AG04449 (cell line): ENCODE data around the gene PIK3R3.

Source experiments
- CTCF ChIA-PET: fragments of 350-600 bp; formaldehyde crosslinking; extraction: SDS; loops from one replicate; lab custom pipeline; 2021; ENCODE audit warnings: antibody characterized with exemption; lab: Yijun Ruan, JAX
- POLR2A ChIA-PET: fragments of 400-600, 350-600 bp; formaldehyde crosslinking; extraction: SDS; loops from one replicate; lab custom pipeline; 2020; ENCODE audit warnings: antibody characterized with exemption, inconsistent platforms; lab: Yijun Ruan, JAX
- DNase-seq: peaks from one replicate; pipeline ENCODE4 v3.0.0-alpha.2; 2010; ENCODE audit warnings: low read depth, low spot score
- H3K4me3 ChIP-seq: 2 replicates; pipeline ENCODE4 v1.5.1; 2011; ENCODE audit warnings: low read depth, mild to moderate bottlenecking, control low read depth, low read length
- CTCF ChIP-seq: IDR thresholded peaks from one replicate; pipeline ENCODE4 v1.5.1; 2011; ENCODE audit warnings: mild to moderate bottlenecking, moderate library complexity, low read length, control low read depth, inconsistent platforms; ENCODE audit not compliant: insufficient read depth; ENCODE audit errors: missing control alignments

PIK3R3 gene

GRCh38 chr1:46021046-46021996 is 111.1 kb downstream of the PIK3R3 start:
- TF ChIP-seq CTCF = no peak
- ChIA-PET POLR2A (no interaction called here), CTCF (interaction anchor here (0.5 to 1.1 kb wide), 3 partner anchors 9 to 19 kb away, joined by 3 to 5 read pairs (median 4); no protein-coding TSS in a partner anchor)

DNA sequence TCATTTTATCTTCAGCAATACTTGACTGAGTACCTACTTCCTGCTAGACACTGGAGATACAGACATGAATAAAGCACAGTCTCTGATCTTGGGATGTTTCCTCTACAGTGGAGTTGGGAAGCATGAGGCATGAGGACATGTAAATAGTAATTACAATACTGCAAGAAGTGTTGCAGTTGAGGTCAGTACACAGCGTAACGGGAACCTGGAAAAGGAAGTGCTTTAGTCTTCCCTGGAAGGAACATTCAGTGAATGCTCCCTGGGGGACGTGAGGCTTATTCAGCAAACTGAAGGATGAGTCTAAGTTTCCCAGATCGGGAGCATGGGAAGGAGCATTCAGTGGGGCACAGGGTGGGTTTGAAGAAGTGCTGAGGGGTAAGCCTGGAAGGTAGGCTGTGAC is 112.4 kb downstream of the PIK3R3 start:
- no peak overlapping the region for H3K4me3 ChIP-seq
- TF ChIP-seq CTCF = no peak
- ChIA-PET CTCF (no interaction called here), POLR2A (no interaction called here)
- DNase-seq = no peak

More at GRCh38 chr1:46021046-46021996, 111.1 kb downstream of the PIK3R3 start:
- DNase-seq = no peak
- no peak overlapping the region for H3K4me3 ChIP-seq

DNA sequence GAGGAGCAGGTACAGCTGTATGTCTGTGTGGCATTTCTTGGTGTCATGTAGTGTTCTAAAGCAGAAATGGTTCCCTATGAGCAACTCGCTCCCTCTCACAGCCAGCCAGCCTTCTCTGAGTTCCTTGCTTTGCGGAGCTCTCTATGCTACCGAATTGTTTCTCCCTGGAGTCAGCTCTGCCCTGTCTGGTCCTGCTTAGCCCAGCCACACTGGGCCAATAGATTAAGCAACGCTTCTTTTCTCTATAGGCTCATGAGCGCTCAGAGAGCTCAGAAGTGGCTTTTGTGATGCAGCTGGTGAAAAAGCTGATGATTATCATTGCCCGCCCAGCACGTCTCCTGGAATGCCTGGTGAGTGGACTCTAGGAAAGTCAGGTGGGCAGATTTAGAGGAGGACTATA is 113.1 kb downstream of the PIK3R3 start:
- no peak for TF ChIP-seq CTCF
- DNase-seq = no peak
- H3K4me3 ChIP-seq = no peak overlapping the region
- POLR2A ChIA-PET = no interaction called here
- CTCF ChIA-PET = interaction anchor here (1.7 kb wide), 1 partner anchor 18 kb away, joined by 8 read pairs; no protein-coding TSS in a partner anchor

- POLR2A ChIA-PET = no interaction called here
- no peak overlapping the region for H3K4me3 ChIP-seq
- TF ChIP-seq CTCF = no peak
- no peak for DNase-seq
- CTCF ChIA-PET = interaction anchor here (1.7 kb wide), 1 partner anchor 20 kb away, joined by 8 read pairs; no protein-coding TSS in a partner anchor
Measured at GRCh38 chr1:46017876-46018503, 114.4 kb downstream of the PIK3R3 start.

DNA sequence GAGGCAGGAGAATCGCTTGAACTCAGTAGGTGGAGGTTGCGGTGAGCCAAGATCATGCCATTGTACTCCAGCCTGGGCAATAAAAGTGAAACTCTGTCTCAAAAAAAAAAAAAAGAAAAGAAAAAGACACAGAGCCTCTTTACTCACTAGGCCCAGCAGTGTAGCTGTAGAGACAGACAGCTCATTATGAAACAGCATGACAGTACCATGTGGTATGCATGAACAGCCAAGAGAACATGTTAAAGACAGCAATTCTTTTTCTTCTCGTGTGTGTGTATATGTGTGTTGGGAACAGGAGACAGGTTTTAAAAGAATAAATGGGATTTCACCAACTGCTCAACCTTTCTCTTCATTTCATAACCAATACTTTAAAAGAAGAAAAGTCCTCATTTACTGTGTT is 118.8 kb downstream of the PIK3R3 start:
- ChIA-PET POLR2A (no interaction called here), CTCF (no interaction called here)
- no peak overlapping the region for H3K4me3 ChIP-seq
- no peak for DNase-seq
- TF ChIP-seq CTCF = no peak

DNA sequence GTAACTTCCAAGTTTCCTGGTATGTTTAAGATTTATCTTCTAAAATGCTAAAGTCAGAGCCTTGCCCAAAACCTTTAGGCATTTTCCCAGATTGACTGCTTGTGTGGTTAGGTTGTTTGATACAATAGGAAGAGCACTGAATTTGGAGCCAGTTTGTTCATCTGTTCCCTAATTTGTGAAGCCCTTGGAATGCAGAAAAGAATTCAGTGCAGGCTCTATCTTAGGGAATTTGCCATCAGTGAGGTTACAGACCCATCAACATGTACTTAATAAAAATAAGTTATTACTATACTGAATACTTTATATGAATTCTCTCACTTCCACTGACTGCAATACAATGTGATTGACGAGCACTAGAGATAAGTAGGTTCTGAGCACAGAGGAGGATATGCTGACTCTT is 120.2 kb downstream of the PIK3R3 start:
- ChIA-PET POLR2A (no interaction called here), CTCF (interaction anchor here (0.9 kb wide), 1 partner anchor 186 kb away, joined by 3 read pairs; the partner anchor contains the start of gene POMGNT1)
- H3K4me3 ChIP-seq = no peak overlapping the region
- DNase-seq = no peak
- no peak for TF ChIP-seq CTCF
